Sciatic nerve (tissue), 2 donors: ENCODE measurements around the gene PLXNA4. TPM values are rescaled to one million over a fixed set of nuclear protein-coding genes. Genes with fewer than 3 reads are reported as not detected.

Source experiments
- ATAC-seq: fragments of 200-7000 bp; cut with Tn5 transposase; one replicate; pipeline ENCODE4 v1.9.1; 2020; ENCODE audit warnings: mild to moderate bottlenecking, moderate library complexity
- DNase-seq: peaks from one replicate; pipeline ENCODE4 v3.0.0-alpha.2; 2020; ENCODE audit warnings: low spot score
- intact Hi-C: fragments of 100-400 bp; cut with DNase I; formaldehyde crosslinking; loops from one replicate; pipeline ENCODE4 v1.14.2; 2022
- total RNA-seq: library from RNA; stranded (reverse); fragmentation: NEBNext Ultra II Directional; extraction: Animal tissue kit (Norgen Biotek cat#: 25700); gene quantifications from one replicate; pipeline ENCODE4 v1.2.1, GENCODE V29; 2021
- donor health status: DM: no; HTN: no; CAD: no.
- donor health status: DM: no; HTN: no; CAD: no.

Gene PLXNA4
- total RNA-seq, 1 donor from 2014 or later, result 9.0 TPM

DNA sequence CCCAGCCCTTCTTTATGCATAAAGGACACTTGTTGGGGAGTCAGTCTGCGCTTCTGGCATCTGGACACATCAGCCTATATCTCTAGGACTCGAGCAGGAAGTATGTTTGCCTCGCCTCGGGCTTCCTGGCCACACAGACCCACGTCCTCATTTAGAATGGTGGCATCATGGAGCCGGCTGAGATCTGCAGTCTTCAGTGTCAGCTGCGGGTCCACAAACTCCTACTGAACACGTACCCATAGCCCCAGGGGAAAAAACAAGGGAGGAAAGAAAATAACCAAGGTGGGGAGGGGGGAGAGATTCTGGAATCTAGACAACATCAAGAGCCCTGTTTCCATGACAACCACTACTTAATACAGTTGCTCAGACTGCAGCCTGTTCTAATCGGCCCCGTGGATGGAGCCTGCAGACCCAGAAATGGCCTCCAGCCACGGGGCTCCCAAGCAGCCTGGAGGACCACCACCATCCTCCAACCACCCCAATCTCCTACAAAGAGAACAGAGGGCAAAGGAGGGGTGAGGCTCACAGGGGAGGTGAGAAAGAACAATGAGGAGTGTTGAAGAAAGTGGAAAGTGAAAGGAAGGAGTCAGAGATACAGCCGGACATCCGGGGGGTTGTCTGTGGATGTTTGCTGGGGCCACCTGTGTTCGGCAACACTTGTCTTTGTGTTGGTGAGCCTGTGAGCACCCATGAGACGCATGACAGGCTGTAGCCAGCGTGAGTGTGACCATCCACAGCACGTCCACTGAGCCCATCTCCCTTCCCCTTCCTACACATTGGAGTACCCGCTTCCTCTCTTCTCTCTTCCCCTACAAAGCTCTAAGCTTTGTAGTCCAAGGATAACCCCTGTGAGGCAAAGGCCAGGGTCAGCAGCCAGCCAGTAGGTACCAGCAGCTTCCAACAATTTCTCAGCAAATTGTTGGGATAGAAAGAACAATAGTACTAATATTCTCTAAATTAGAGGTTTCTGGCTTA lies 141.0 kb downstream of the PLXNA4 start:
- DNase-seq (no peak), ATAC-seq (no peak)
- intact Hi-C loops, result no loop called here

DNA sequence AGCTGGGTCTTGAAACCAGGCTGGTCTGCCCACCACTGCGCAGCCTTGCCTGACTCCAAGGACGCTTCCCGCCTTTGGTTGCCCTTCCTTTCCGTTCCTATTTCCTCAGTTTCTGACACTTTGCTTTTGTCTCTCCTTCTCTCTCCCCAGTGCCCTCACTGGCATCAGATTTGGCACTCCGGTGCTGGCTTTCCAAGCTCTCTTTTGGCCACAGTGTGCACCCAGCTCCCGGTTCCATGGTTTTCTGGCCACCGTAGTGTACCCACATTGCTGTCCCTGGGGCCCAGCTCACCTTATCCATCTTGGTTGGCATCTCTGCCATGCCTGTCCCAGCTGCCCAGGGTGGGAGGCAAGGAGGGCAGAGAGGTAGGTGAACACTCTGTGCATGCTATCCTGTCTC lies 142.2 kb downstream of the PLXNA4 start:
- no peak for DNase-seq
- intact Hi-C loops, result no loop called here
- ATAC-seq, result no peak

DNA sequence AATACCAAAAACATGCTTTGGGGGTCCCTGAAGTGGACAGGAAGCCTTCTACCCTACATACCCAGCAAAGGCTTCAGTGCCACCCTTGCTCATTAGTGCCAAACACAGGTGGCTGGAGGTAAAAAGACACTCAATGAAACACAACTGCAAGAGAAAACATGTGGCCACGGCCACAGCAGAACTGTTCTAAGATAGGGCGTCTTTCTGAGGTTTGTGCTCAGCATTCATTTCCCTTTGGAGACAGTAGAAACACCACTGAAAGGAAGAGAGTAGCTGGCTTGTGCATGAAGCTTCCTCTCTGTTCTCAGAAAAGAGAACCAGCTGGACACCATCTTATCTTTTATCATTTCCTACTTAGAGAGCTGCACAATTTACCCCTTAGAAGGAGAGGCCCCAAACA lies 143.0 kb downstream of the PLXNA4 start:
- intact Hi-C loops, result no loop called here
- no peak for ATAC-seq
- DNase-seq, result no peak

DNA sequence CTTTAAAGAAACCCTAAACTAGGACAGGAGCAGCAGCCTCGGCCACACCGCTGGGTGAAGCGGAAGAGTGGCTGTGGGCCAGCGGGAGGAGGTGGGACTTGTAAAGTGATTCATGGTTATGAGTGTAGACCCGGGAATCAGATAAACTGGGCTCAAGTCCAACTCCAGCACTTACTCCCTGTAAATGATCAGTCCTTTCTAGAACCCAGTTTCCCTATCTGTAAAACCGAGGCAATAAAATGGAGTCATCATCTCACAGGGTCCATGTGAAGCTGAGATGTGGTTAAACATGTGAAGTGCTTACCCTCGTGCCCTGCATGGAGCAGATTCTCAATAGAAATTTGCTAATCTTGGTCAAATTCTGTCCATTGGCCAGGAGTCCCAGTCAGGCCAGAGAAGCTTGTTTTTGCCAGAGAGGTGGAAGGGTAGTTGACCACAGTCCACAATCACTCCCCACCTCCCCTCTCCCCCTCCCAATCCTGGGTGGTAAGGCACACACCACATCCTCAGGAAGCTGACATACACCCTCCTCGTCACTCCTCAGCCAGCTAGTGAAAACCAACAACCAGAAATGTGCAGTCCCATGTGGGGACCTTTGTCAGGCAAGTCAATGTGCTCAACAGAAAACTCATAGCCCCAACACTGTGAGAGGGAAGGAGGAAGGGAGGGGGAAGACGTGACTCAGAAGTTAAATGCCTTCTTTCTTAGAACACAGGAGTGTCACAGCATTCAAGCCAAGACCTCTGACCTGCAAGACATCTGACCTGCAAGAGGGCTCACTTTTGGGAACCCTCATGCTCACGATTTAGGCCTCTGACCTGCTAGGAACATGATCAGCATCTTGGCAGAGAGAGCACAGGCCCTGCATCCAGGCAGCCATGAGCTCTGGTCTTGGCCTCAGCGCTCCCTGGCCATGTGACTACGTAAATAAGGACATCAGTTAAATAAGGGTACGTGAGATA lies 145.1 kb downstream of the PLXNA4 start:
- ATAC-seq, result peak; percentile 67
- no peak for DNase-seq

DNA sequence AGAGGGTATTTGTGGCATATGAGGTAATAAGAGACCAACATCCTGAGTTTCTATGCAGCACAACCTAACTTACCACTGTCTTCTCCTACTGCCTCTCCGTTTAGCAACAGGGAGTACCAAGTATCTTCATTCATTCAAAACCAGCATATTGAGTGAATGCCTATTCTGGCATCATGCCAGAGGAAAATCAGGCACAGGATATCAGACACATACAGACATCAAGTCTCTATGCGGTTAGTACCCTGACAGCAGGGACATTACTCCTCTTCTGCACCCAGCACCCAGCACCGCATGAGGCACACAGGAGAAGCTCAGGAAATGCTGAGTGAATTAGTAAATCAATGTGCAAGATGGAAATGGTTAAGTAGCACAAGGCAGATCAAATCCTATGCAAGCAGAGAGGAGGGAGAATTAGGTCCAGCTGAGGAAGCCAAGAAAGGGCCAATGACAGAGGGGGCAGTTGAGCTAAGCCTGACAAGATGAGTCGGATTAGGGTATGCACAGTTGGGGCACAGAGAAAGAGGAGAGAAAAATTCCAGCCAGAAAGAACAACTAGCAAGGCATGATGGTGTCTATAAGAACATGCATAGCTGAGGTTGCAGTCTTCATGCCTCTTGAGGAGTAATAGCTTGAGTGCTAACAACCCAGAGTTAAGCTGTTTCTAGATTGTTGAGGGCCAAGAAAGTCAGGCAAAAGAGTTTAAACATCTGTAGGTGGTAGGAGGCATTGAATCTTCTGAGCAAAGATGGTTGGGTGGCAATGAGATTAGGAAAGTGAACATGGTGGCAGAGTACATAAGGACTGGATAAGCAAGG lies 146.0 kb downstream of the PLXNA4 start:
- DNase-seq (no peak), ATAC-seq (no peak)
- intact Hi-C loops, result no loop called here

More for the DNA sequence above, 145.1 kb downstream of the PLXNA4 start:
- intact Hi-C loops, result no loop called here

DNA sequence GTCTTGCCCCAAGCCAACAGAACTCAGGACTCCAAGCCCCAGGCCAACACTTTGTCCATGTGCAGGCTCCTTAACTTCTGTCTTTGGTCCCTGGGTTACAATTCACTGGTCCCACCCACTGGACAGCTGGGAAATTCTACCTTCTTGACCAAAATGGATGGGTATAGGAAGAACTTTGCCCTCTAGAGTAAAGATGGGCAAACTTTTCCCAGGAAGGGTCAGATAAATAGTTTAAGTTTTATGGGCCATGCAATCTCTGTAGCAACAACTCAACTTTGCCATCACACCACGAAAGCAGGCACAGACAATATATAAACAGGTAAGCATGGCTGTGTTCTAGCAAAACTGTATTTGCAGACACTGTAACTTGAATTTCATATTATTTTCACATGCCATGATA lies 147.1 kb downstream of the PLXNA4 start:
- ATAC-seq (no peak), DNase-seq (no peak)
- intact Hi-C loops, result no loop called here

DNA sequence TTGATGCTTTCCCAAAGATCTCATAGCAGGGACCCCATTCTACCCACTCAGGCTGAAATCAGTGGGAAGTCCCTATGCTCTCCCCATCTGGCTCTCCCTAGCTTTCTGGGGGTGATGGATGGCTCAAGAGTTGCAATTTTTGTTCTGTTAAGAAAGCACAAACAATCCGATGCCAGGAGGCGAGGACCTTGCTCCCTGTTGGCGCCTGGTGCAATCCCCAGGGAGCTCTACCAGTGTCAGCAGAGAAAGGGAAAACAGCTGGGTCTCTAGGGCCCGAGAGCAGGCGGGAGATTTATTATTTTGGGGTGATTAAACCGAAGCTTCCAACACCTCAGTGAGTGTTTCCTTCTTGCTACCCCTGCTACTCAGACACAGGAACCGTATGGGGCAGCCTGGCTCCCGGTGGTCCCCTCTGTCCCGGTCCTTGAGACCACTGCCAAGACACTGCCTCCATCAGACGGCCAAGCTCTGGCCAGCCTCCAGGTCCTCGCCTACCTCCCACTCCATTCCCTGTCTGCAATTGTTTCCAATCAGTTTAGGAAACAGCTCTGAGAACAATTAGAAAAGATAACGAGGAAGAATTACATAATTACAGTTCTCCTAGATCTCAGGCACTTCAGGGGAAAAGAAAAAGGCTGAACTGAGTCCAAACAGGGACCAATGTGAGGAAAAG lies 147.9 kb downstream of the PLXNA4 start:
- ATAC-seq (no peak), DNase-seq (no peak)
- intact Hi-C loops, result no loop called here

DNA sequence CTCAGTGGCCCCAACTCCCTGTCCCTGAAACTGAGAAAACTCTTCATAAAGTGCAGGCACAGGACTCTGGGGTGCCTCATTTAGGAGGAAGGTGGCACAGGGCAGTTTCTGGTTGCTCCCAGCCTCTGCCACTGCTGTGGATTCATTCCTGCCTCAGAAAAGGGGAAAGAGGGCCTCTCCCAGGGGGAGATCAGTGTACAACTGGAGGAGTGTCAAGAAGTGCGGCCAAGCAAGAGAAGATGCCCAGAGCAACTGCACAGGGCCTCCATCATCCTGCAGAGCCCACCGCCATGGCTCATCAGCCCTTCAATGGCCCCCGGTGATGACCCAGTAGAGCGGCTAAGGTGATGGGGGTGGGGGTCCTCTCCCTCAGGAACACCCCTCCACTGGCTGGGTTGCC lies 150.3 kb downstream of the PLXNA4 start:
- intact Hi-C loops, result no loop called here
- no peak for ATAC-seq
- no peak for DNase-seq

DNA sequence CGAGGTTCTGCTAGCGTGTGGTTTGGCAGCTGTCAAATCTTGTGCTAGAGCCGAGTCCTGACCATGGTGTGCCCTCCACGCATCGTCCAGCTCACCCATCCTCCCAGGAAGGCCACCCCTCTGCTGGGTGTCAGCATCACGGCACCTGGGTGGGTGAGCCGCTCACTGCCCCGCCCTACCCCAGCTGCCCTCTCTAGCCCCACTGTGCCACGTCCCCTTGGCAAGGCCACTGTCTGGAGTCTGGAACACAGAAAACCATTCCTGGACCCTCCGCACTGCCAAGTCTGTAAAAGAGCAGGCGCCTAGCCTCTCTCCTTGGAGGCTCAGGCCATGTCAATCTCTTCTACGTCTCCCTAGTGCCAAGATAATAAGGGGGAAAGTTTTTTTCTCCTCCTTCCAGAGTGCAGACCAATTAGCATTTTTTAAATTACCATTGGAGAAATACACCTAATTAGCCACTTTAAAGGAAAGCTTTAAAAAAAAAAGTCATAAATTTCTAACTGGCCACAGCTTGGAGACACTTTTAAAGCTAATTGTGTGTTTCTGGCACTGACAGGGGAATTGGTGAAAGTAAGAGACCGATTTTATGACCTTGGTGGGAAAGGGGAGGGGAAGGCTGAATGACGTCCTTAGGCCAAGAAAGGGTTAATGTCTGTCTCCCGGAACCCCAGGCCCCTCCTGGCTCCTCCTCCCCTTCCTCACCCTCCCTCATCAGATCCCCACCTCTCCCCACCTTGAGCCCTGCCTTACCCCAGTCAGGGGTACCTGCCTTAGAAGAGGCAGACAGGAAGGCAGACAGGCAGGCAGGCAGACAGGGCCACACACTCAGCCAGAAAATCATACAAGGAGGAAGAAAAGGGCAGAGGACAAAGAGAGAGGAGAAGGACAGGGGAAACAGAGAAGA lies 151.2 kb downstream of the PLXNA4 start:
- no peak for DNase-seq
- peak; percentile 28 for ATAC-seq

DNA sequence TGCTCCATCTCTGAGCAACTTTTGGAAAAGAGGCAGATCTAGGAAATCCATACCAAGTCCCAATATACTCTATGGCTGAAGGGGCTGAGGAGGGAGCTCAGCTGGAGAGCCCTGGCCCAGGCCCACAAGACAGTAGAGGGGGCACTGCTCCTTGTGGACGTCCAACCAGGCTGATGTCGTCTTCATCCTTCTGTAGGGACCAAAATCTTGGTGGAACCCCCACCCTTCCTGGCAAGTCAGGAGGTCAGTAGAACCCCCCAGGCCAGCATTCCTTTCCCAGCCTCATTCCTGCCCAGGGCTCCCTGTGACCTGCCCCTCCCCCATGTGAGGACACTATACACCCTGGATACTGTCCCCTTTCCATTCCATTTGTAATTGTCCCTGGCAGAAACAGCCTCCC lies 152.0 kb downstream of the PLXNA4 start:
- DNase-seq, result no peak
- intact Hi-C loops, result no loop called here
- ATAC-seq, result no peak

More for the DNA sequence above, 151.2 kb downstream of the PLXNA4 start:
- intact Hi-C loops, result no loop called here

DNA sequence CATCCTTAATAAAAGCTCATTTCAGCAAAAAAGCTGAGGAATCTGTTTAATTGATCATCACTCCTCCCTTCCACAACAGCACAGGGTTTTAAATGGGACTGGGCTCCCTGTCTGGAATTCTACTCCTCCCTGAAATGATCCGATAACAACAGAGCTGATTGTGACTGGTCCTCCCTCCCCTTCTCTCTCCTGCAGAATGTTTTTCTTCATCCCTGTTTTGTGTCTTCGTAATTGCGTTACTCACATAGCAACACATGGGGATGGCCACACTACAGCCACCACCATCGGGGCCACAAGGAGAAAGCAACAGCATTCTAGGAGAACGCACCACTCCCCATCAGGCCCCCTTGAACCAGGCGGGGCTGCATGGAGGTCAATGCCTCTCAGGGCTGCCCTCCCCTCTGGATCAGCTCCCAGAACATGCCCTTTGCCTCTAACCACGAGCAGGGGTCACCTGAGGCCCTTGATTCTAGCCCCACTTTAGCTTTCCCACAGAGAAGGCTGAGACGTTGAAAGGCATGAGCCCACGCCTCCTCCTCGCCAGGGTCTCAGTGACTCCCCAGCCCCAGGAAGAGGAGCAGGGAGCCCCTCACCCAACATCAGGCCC lies 152.6 kb downstream of the PLXNA4 start:
- intact Hi-C loops, result no loop called here
- no peak for DNase-seq
- no peak for ATAC-seq

DNA sequence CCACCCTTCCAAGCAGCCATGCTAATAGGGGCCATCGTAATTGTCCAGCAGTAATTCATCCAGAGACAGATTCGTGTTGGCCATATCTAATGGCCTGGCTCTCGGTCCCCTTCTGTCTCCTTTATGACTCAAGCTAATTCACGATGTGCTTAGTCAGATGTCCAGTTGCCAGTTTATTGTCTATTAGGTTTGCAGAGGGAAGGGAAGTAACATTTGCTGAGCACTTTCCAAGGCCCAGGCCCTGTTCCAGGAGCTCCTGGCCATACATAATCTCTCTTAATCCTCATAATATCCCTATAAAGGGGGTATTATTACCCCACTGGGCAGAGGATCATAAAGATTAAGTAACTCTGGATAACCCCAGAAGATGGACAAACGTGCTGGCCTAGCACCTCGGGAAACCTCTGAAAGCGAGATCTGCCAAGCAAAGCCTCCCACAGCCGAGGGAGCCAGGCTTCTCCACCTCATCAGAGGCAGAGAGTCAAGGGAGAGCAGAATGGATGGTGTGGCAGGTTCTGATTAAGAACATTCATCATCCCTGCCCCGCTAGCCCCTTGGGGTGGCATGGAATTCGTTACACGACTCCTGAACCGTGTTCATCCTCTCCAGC lies 153.7 kb downstream of the PLXNA4 start:
- ATAC-seq (peak; percentile 39), DNase-seq (no peak)

DNA sequence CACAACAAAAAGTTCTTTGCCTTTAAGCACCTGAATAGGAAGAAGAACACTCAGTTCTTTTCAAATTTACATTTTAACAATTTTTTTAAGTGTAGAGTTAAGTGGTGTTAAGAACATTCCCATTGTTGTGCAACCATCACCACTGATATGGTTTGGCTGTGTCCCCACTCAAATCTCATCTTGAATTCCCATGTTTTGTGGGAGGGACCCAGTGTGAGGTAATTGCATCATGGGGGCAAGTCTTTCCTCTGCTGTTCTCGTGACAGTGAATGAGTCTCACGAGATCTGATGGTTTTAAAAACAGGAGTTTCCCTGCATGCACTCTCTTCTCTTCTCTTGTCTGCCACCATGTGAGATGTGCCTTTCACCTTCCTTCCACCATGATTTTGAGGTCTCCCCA lies 155.7 kb downstream of the PLXNA4 start:
- ATAC-seq (no peak), DNase-seq (no peak)
- intact Hi-C loops, result no loop called here

More for the DNA sequence above, 153.7 kb downstream of the PLXNA4 start:
- intact Hi-C loops, result no loop called here

DNA sequence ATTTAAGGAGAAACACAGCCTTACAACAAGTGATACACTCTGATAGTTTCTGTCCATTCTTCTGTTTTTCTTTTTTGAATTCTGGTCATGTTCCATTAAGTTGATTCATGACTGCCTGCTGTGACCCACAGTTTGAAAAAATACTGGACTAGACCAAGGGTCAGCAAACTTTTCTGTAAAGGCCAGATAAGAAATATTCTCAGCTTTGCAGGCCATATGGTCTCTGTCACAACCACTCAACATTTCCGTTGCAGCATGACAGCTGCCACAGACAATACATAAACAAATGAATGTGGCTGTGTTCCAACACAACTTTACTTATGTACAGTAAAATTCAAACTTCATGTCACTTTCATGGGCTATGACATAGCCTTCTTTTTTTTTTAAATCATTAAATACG lies 156.7 kb downstream of the PLXNA4 start:
- no peak for ATAC-seq
- DNase-seq, result no peak
- intact Hi-C loops, result no loop called here

DNA sequence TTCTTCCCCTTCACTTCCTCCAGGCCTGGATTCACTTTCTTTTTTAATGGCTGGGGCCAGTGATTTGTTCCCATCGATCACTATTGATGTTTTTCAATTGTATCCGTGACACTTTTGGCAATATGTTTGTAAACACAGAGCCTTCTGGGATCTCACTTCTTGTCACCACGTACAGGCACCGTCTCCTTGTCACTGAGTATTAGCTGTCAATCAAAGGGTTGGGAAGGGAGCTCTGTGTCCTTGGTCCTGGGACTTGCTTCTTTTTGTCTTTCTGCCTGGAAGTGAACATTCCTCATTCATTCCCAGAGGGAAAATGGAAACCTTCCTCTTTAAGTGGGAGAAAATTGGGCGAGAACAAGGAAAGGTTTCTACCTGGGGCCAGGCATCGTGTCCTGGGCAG lies 157.4 kb downstream of the PLXNA4 start:
- no peak for DNase-seq
- intact Hi-C loops, result no loop called here
- no peak for ATAC-seq

DNA sequence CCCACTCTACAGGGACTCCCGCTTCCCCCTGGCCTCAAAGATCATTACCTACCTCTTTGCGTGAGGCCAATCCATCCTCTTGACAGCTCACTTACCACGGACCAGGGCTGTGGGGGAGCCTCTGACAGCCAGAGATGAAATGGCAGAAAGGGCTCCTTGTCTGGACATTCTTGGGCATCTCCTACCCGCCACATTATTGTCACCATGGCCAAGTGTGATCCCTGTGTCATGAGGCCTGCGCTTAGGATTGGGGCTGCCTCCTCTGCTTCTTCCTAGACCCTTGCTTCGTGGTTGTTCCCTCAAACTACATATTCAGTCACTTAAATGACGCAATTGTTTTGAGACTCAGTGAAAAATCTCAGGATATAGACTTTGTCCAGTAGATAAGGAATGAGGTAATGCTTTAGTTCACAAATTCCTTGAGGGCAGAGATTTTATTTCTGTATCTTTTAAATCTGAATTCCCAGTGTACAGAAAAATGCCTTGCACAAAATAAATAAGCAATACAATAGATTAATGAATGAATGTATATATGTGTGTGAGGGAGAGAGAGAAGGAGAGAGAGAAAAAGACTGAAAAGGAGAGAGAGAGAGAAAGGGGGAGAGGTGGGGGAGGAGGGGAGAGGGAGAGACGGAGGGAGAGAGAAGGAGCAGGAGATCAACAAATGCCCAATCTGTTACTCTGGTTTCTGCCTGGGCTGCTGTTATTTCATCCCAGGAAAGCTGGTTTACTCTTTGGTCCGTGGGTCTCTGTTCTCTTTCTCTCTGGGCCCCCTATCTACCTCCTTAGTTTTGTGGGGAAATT lies 159.0 kb downstream of the PLXNA4 start:
- DNase-seq, result no peak
- ATAC-seq, result no peak
- intact Hi-C loops, result no loop called here
